ENCODE data around the gene ULBP2.
"Not testable (repeated sequence)": the region's sequence is repeated elsewhere in the genome, so short reads cannot be mapped to it uniquely, and the experiment has no call there.

The ULBP2 gene

DNA sequence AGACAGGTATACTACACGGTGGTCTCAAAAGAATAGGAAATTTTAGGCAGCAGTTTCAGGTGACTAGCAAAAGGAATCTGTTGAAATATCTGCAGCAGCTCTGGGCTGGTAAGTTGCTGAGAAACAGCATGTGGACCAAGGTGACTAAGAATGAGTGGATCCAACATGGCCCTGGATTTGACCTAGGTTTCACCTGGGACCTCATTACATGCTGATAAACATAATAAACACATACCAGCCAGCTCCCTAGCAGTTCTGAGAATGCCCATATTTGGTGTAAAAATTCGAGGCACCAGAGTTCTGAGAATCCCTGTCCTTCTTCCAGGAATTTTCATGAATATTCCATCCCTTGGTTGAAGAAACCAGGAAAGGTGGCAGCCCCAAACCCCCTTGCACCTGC is 11.6 kb downstream of the ULBP2 start:
- DNase-seq, result not testable (repeated sequence)

DNA sequence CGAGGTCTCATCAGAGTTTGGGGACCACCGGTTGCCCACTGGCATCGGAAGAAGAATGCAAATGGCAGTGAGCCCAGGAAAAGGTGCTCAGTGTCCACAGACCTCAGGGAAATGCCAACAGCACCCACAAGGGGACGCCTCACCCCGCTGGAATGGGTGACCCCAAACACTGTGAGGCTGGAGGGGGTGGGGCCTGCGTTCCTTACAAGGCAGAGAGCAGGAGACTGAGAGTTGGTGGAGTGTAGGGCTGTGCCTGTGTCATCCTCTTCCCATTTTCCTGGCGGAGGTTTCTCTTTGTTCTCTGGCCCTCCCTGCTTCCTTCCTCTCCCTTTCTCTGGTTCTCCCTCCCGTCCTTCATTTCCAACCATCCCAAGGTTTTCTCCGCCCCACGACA is 12.1 kb downstream of the ULBP2 start:
- DNase-seq, result not testable (repeated sequence)

DNA sequence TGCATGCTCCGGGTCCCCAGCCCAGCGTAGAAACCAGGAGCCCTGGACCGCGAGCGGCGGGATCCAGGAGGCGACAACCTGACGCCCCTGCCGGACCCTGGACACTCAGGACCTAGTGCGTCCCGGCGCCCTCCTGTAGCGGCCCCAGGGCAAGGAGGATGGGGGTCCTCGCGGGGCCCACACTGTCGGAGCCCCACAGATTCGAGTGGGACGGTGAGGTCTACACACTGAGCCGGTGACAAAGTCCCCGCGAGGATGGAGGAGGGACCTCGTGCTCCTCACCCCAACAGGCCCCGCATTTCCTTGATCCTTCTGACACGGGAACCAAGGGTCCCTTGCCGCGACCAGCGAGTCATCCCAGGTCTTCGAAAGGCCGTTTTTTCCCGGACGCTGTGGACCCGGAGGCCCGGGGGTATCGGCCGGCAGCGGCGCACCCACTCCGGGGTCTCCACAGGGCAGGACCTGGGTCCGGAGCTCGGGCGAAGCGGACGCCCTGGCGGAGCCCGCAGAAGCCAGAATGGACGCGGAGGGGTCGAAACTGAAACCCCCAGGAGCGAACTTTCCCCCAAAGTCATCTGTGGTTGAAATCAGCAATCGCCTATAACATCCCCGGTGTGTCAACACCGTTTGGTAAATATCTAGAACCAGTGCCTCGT is 12.6 kb downstream of the ULBP2 start:
- not testable (repeated sequence) for DNase-seq

DNA sequence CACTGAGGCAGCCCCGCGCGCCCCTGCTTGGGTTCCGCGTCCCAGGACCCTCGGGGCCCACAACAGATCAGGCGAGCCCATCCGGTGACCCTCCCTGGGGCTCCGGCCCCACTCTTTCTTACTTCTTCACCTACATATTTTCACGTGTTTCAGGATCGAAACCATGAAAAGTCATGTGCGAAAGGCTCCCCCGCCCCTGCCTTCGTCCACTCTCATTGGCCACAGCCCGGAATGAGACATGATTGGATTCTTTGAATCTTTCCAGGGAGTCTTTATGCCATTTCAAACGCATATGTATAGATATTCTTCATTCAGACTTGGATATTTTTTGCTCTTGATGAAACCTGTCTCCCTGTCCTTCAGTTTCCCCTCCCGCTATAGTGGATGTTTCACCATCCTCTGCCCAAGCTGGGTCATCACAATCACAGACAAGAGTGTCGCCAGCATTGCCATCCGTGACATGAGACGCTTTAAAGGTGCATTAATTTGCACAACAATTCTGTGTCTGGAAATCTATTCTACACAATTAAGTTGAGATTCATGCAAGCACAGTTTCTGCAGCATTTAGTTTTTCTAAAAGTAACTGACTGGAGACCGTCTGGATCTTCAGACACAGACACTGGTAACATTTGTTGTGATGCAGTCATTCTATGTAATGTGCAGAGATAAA is 13.3 kb downstream of the ULBP2 start:
- not testable (repeated sequence) for DNase-seq

DNA sequence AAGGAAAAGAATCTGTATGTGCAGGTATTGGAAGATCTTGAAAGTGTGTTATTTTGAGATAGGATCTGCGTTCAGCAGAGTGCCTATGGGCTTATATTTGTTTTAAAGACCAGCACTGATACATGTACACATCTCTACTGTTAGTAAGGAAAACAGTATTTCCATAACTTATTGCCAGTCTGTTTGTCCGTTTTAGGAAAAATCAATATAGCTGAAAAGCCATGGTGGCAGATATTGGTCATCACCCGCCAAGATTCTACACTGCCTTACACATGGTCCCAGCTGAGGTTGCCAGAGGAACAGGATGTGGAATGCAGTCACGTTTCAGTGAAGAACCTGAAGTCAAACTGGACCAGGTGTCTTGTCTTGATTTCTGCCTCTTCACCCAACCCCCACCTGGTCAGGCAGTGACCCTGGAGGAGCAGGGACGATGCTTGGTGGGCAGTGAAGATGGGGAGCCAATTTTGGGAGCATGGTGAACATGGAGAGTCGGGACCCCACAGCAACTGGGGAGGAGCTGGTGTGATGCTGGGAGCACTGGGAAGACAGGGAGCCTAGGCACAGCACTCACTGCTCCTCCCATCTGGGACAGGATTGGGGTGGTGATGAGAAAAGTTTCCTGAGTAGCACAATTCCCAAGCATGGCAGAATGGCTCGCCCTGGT is 14.0 kb downstream of the ULBP2 start:
- not testable (repeated sequence) for DNase-seq

DNA sequence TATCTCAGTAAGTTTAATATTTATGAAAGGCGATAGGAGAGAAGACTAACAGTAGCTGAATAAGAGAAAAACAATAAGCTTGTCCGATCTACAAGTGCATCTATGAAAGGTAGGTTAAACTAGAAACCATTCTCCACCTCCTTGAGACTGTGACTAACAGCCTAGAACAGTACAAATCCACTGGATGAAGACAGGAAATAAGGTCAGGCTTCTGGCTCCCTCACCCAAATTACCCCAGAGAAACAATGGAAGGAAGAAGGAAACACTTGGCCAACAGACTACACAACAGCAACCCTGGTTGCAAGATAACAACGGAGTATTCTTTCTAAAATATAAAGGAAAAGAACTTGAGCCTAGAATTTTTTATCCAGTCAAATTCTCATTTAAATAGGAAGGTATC is 16.3 kb downstream of the ULBP2 start:
- DNase-seq, result not testable (repeated sequence)

DNA sequence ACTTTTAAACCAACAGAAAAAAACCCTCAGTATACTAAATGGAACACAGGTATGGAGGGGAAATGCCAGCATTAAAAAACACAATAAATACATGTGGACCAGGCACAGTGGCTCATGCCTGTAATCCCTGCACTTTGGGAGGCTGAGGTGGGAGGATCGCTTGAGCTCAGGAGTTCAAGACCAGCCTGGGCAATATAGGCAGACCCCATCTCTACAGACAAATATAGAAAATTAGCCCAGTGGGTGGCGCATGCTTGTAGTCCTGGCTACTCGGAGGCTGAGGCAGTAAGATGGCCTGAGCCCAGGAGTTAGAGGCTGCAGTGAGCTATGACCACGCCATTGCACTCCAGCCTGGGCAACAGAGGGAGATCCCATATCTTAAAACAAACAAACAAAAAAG is 18.0 kb downstream of the ULBP2 start:
- DNase-seq, result not testable (repeated sequence)

DNA sequence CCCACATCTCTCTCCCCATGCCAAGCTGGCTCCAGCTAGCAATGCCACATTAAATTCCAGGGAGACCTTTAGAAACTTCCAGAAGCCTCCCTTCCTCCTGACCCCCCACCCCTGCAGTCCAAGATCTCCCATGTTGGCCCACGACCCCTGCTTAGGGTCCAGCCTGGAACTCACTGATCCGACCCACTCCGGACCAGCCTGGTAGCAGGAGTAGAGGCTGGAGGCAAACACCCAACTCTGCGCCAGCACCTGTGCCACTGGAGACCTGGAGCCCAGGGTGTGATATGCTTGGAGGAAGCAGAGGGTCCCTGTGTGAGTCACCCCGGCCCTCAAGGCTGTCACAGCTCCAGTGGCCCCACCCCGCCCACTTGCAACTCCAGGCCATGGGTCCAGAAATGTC is 18.7 kb downstream of the ULBP2 start:
- DNase-seq, result no peak

DNA sequence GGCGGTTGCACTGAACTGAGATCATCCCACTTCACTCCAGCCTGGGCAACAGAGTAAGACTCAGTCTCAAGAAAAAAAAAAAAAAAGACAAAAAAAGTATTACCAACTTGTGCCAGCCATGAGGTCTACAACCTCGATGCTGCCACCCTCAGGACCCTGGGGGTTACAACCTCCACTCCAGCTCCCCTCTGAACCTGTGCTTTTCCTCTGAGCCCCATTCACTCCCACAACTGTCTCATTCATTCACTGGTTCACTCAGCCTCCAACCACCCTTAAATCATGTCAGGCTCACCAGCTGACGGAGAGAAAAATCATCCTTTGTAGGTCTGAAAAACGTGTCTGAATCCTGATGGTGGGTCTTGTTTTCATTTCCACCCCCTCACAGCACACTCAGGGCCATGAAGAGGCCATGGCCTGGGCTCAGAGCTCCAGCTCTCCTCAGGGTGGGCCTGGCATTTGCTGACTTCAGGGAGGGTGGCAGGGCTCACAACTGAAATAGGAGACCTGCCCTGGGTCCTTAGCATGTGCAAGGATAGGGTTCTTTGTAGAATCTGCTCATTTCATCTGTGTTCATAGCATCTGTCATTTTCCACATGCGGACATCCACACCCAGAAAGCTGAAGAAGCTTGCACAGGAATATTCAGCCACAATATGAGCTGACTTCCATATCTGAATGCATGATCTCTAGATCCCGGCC is 20.1 kb downstream of the ULBP2 start:
- DNase-seq, result peak; percentile 49

DNA sequence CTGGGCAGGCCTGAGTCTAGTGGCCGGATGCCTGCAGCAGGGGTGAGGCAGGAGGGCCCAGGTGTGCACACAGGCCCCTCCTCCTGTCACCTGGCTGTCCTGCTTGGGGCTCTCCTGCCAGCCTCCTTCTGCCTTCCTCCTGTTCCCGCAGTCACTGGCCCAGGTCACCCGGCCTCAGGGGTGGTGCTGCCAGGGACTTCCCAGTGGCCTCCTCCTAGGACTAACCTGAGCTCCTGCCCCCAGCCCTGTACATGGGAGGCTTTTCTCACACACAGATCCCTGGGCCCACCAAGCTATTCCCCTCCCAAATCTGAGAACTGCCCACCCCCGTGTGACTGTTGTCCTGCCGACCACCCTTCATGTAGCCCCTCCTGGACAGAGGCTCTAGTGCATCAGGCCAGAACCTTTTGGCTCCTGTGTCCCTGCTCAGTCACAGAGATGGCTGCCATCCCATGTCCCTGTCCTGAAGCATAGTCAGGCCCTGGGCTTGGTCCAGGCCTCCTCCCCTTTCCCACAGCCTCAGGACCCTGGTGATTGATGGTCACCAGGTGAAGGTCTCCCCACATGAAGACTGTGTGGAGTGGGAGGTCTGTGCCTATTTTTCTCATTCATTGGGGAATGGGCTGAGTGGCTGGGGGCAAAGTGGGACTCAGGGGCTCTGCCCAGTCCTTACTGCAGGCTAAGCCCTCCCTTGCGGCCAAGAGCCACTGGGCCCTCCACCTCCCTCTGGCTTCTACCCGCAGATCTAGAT is 20.8 kb downstream of the ULBP2 start:
- no peak for DNase-seq

DNA sequence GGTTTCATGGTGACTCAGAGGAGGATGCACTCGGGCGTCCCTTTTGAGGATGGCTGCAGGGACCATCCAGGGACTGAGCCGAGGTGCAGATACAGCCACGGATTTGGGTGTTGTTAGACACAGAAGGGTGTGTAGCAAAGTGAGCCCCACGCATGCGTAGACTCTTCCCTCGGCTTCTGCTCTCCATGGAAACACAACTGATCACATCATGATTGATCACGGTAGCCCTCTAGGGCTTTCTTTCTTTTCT is 21.3 kb downstream of the ULBP2 start:
- peak; percentile 54 for DNase-seq

DNA sequence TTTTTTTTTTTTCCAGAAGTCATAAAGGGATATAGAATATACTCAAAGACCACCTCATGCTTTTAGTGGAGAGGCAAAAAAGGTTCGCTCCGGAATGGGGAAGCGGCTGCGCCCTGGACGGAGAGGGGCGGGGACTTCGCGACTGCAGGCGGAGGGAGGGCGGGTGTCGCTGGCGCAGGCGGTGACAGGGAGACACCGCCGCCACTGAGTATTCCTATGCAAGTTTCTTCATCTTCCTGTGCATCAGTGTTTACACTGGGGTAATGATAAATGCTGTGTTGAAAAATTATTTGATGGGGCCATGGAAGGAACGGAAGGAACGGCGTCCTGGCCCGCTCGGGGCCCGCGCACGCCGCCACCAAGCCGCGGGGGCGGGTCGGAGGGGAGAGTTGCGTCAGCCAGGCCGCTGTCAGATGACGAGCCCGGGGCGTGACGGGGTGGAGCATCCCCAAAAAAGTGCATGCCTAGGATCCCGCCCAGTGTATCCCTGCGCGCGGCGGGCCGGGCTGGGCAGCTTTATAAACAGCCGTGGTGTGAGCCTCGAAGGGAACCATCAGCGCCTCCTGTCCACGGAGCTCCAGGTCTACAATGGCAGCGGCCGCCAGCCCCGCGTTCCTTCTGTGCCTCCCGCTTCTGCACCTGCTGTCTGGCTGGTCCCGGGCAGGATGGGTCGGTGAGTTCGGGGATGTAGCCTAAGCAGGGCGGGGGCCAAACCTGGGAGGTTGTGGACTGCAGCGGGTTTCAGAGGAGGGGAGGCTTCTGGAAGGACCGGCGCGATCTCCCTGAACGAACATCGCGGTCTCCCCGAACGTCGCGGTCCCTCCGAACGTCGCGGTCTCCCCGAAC is 21.9 kb downstream of the ULBP2 start, which contains the start of gene ULBP1:
TSS of gene ULBP1 (plus strand) at position 482 of the 846 bp plus-strand sequence. CDS start at position 589, 107 bp downstream.
- peak; percentile 81 for DNase-seq

DNA sequence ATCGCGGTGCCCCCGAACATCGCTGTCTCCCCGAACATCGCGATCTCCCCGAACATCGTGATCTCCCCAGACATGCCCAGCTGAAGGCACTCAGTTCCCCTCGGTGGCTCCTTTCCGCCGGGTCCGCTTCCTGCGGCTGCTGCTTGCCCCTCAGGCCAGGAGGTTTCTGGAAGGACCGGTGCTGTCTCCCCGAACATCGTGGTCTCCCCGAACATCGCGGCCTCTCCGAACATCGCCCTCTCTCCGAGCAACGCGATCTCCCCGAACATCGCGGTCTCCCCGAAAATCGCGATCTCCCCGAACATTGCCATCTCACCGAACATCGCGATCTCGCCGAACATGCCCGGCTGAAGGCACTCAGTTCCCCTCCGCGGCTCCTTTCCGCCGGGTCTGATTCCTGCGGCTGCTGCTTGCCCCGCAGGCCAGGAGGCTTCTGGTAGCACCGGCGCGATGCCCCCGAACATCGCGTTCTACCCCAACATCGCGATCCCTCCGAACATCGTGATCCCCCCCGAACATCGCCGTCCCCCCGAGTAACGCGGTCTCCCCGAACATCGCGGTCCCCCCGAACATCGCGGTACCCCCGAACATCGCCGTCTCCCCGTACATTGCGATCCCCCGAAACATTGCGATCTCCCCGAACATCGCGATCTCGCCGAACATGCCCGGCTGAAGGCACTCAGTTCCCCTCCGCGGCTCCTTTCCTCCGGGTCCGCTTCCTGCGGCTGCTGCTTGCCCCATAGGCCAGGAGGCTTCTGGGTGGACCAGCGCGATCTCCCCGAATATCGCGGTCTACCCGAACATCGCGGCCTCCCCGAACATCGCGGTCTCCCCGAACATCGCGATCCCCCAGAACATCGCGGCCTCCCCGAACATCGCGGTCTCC is 22.7 kb downstream of the ULBP2 start:
- peak; percentile 31 for DNase-seq

DNA sequence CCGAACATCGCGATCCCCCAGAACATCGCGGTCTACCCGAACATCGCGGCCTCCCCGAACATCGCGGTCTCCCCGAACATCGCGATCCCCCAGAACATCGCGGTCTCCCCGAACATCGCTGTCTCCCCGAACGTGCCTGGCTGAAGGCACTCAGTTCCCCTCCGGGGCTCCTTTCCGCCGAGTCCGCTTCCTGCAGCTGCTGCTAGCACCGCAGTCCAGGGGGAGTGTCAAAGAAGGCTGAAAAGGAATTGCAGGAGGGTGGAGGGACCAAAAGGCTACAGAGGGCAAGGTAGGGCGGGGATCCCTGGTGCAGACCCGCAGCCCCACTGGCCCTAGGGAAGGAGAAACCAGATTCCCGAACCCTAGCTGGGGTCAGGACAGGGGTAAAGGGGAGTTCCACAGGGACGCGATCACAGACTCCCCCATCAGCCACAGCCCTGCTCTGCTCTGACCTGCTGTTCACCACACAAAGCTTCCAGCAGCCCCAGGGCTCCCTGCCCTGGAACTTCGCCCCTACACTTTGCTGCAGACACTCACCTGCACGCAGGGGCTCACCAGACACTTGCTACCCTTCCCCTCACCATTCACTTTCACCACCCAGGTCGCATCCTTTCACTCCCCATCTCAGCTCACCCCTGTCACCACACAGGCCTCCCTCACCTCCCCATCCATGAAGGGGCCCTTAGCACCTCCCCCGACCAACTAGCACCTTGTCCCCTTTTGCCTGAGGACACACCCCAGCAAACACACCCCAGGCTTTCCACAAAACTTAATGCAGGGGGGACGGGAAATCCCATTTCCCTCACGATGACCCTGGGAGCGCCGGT is 23.6 kb downstream of the ULBP2 start:
- DNase-seq, result peak; percentile 39

DNA sequence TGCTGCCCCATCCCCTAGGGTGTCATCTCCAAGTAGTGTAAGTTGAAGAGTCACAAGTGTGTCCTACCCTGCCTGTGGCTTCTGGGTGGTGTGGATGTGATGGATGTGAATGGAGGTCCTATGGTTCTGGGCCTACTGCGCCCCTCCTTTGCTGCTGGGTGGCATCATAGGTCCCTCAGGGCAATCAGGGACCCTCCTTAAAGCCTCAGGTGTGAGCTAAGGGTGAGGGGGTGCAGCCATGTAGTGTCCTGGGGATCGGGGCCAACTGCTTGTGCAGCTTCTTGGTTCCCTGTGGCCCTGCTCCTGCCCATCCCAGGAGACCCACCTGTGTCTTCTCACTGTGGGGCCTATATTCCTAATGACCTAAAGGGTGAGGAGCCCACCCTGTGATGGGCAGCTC is 24.5 kb downstream of the ULBP2 start:
- not testable (repeated sequence) for DNase-seq

DNA sequence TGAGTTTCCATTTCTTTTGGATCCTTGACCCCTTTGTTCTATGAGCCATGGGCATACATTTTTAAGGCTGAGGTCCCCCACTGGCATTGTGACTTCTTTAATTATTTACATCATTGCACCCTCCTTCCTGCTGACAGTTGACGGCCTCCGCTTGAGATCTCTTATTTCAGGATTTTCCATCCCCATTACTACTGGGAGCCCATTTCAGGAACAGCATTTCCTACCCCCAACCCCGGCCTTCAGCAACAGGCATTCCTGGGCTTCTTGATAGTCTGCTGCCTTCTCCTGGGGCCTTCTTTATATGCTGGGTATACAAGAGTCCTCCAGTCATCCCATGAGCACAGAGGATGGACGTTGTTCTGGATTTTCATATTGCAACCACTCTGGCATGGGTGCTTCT is 25.8 kb downstream of the ULBP2 start:
- no peak for DNase-seq

DNA sequence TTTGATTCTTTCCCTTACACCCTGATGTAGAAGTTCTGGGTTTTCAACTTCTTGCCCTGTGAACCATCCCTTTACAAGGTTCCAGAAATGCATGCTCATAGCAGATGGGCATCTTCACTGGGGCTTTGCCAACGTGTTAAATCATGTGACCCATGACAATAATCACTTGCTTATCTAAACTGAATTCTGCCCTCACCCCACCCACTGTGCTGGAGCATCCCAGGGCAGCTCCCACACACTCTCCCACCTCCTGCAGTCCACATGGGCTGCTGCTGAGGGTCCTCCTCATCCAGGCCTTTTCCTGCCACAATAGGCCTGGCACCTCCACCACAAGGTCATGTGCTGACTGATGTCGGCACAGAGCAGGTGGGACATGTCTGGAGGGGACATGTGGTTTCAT is 26.2 kb downstream of the ULBP2 start:
- DNase-seq, result not testable (repeated sequence)

DNA sequence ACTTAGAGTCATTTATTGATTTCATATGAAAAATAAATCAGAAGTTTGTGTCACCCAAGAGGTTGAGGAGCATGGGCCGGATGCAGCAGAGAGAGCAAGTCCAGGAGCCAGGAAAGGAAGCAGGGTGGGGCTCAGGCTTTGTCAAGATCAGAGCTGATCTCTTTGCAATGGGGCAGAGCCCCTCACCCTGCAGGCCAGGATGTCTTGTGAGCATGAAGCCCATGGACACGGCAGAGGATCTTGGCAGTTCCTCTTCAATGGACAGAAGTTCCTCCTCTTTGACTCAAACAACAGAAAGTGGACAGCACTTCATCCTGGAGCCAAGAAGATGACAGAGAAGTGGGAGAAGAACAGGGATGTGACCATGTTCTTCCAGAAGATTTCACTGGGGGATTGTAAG is 27.1 kb downstream of the ULBP2 start:
- not testable (repeated sequence) for DNase-seq

DNA sequence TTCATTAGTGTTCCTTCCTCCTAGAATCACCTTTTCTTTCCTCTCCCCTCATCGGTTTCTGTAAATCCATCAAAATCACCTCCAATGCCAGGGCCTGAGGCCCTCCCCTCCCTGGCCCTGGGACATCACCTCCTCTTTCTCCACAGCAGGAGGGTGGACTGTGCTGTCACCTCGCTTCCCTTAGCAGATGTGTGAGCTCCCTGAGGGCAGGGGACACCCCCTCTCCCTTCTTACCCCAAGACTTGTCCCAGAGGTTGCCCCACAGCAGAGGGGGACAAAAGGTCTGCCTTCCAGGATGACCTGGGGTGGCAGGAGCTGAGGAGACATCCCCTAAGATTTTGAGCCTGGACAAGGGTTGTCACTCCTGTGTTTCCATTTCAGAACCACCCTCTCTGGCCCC is 27.8 kb downstream of the ULBP2 start:
- no peak for DNase-seq

DNA sequence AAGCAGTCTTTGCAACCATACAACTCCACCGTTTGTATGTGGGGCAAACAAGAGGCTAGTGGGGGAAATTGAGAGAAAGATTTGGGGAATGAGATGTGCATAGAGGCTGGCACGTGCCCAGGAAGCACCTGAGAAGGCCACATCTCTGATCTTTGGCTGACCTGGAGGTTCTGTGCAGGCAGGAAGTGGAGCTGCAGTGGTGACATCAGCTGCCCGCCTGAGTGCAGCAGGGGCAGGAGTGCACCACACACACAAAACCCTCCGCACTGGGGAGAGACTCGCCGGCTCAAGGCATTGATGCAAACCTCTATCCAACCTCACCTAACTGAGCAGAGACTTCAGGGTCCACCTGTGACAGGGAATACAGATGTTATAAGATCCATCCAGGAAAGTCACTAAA is 32.6 kb downstream of the ULBP2 start:
- DNase-seq, result not testable (repeated sequence)
